Aorta (tissue), 4 donors: ENCODE results near the gene TLR1. TPM values are rescaled to one million over a fixed set of nuclear protein-coding genes. Genes with fewer than 3 reads are reported as not detected.

Source experiments
- polyA plus RNA-seq, 2 donors: library from polyadenylated mRNA; stranded (reverse); fragments of 200-250 nt; gene quantifications; one replicate each; pipeline ENCODE4 v1.2.3, GENCODE V29; 2013
- total RNA-seq, 2 donors: library from RNA; stranded (reverse); fragmentation: NEBNext Ultra II Directional; extraction: Animal tissue kit (Norgen Biotek cat#: 25700); gene quantifications; one replicate each; pipeline ENCODE4 v1.2.1, GENCODE V29; 2021
- donor health status: healthy with polysubstance abuse.
- donor health status: Bipolar disorder and iron deficiency.
- donor health status: DM: no; HTN: no; CAD: no.
- donor health status: DM: yes; HTN: yes; CAD: no.

Gene TLR1
- total and polyA plus RNA-seq, 4 donors, result 1.1 to 29.7 (median 11.3) TPM

Other genes with a start within 250 kb of the TLR1 start
- 10 to 100 TPM; 45.9 to 66.8 TPM for gene KLF3, start 140.6 kb downstream of the TLR1 start, total RNA-seq
- 10 to 100 TPM; 13.0 to 16.7 TPM for gene KLF3, start 140.6 kb downstream of the TLR1 start, polyA plus RNA-seq
- gene TLR10, start 21.8 kb downstream of the TLR1 start, total RNA-seq, result 1 to 10 TPM in 1 of 2 donors, under 1 TPM in 1; 0.32 to 1.1 TPM
- gene TLR10, start 21.8 kb downstream of the TLR1 start, polyA plus RNA-seq, result not detected
- gene TLR6, start 52.0 kb upstream of the TLR1 start, total RNA-seq, result 10 to 100 TPM in 1 of 2 donors, 1 to 10 TPM in 1; 5.8 to 12.8 TPM
- under 1 TPM; 0.33 to 0.75 TPM for gene TLR6, start 52.0 kb upstream of the TLR1 start, polyA plus RNA-seq
- gene FAM114A1, start 63.0 kb upstream of the TLR1 start, total RNA-seq, result 100 to 1,000 TPM; 104 to 123 TPM
- 10 to 100 TPM; 49.6 to 57.5 TPM for gene FAM114A1, start 63.0 kb upstream of the TLR1 start, polyA plus RNA-seq
- under 1 TPM; 0.30 to 0.52 TPM for gene TMEM156, start 227.6 kb upstream of the TLR1 start, total RNA-seq
- gene TMEM156, start 227.6 kb upstream of the TLR1 start, polyA plus RNA-seq, result under 1 TPM; 0.05 to 0.25 TPM